ENCODE measurements around the gene PAX5.

Gene PAX5

GRCh38 chr9:36812556-36812955 lies 221.5 kb downstream of the PAX5 start:
- no peak for DNase-seq (ENCODE audit: low read depth in 2 of 2)

- no peak for DNase-seq (ENCODE audit: low read depth in 2 of 2)
Measured at GRCh38 chr9:36808251-36808650, 225.8 kb downstream of the PAX5 start.

- no peak for DNase-seq (ENCODE audit: low read depth in 2 of 2)
Measured at GRCh38 chr9:36803961-36804360, 230.1 kb downstream of the PAX5 start.

GRCh38 chr9:36802201-36802920 lies 231.7 kb downstream of the PAX5 start:
- DNase-seq (ENCODE audit: low read depth in 2 of 2): no peak

- DNase-seq (ENCODE audit: low read depth in 2 of 2): no peak
Measured at GRCh38 chr9:36800455-36800854, 233.6 kb downstream of the PAX5 start.

- DNase-seq (ENCODE audit: low read depth in 2 of 2): no peak
Measured at GRCh38 chr9:36798350-36799065, 235.6 kb downstream of the PAX5 start.

- no peak for DNase-seq (ENCODE audit: low read depth in 2 of 2)
Measured at GRCh38 chr9:36797471-36798220, 236.4 kb downstream of the PAX5 start.

GRCh38 chr9:36796671-36797419 lies 237.2 kb downstream of the PAX5 start:
- DNase-seq (ENCODE audit: low read depth in 2 of 2): no peak

GRCh38 chr9:36794461-36794860 lies 239.6 kb downstream of the PAX5 start:
- DNase-seq (ENCODE audit: low read depth in 2 of 2): no peak

- DNase-seq (ENCODE audit: low read depth in 2 of 2): no peak
Measured at GRCh38 chr9:36793277-36793676, 240.8 kb downstream of the PAX5 start.

- DNase-seq (ENCODE audit: low read depth in 2 of 2): no peak
Measured at GRCh38 chr9:36791222-36791950, 242.7 kb downstream of the PAX5 start.

GRCh38 chr9:36789886-36790285 lies 244.2 kb downstream of the PAX5 start:
- DNase-seq (ENCODE audit: low read depth in 2 of 2): no peak

GRCh38 chr9:36788534-36788933 lies 245.5 kb downstream of the PAX5 start:
- no peak for DNase-seq (ENCODE audit: low read depth in 2 of 2)

- no peak for DNase-seq (ENCODE audit: low read depth in 2 of 2)
Measured at GRCh38 chr9:36787709-36788108, 246.4 kb downstream of the PAX5 start.
